ENCODE results near the gene PDE2A.

Gene PDE2A

GRCh38 chr11:72684236-72684912 is 10.2 kb upstream of the PDE2A start:
- peak; percentile 52 for DNase-seq (ENCODE audit: low spot score)

- peak; percentile 70 for DNase-seq (ENCODE audit: low spot score)
Measured at GRCh38 chr11:72683782-72684200, 9.6 kb upstream of the PDE2A start.

- no peak for DNase-seq (ENCODE audit: low spot score)
Measured at GRCh38 chr11:72682858-72683243, 8.6 kb upstream of the PDE2A start.

GRCh38 chr11:72682238-72682857 is 8.1 kb upstream of the PDE2A start:
- no peak for DNase-seq (ENCODE audit: low spot score)

- no peak for DNase-seq (ENCODE audit: low spot score)
Measured at GRCh38 chr11:72681226-72682153, 7.3 kb upstream of the PDE2A start.

- DNase-seq (ENCODE audit: low spot score): no peak
Measured at GRCh38 chr11:72680624-72681158, 6.5 kb upstream of the PDE2A start.

GRCh38 chr11:72679869-72680268 is 5.6 kb upstream of the PDE2A start:
- no peak for DNase-seq (ENCODE audit: low spot score)

- DNase-seq (ENCODE audit: low spot score): no peak
Measured at GRCh38 chr11:72678524-72678923, 4.3 kb upstream of the PDE2A start.

GRCh38 chr11:72676861-72677341 is 2.7 kb upstream of the PDE2A start:
- peak; percentile 53 for DNase-seq (ENCODE audit: low spot score)

GRCh38 chr11:72675221-72675620 is 999 bp upstream of the PDE2A start:
- no peak for DNase-seq (ENCODE audit: low spot score)

GRCh38 chr11:72673284-72673942 is 809 bp downstream of the PDE2A start:
- DNase-seq (ENCODE audit: low spot score): no peak

- DNase-seq (ENCODE audit: low spot score): no peak
Measured at GRCh38 chr11:72672597-72673238, 1.5 kb downstream of the PDE2A start.

GRCh38 chr11:72671152-72672099 is 2.8 kb downstream of the PDE2A start:
- no peak for DNase-seq (ENCODE audit: low spot score)

GRCh38 chr11:72670041-72670440 is 4.2 kb downstream of the PDE2A start:
- no peak for DNase-seq (ENCODE audit: low spot score)

- DNase-seq (ENCODE audit: low spot score): no peak
Measured at GRCh38 chr11:72669527-72669926, 4.7 kb downstream of the PDE2A start.

GRCh38 chr11:72668629-72669347 is 5.4 kb downstream of the PDE2A start:
- no peak for DNase-seq (ENCODE audit: low spot score)

GRCh38 chr11:72665911-72666472 is 8.2 kb downstream of the PDE2A start:
- no peak for DNase-seq (ENCODE audit: low spot score)

GRCh38 chr11:72662036-72662435 is 12.2 kb downstream of the PDE2A start:
- DNase-seq (ENCODE audit: low spot score): no peak

- no peak for DNase-seq (ENCODE audit: low spot score)
Measured at GRCh38 chr11:72661486-72661885, 12.7 kb downstream of the PDE2A start.
